ENCODE results near the gene ZNF385C. TPM values are rescaled to one million over a fixed set of nuclear protein-coding genes. Genes with fewer than 3 reads are reported as not detected.
"Not testable (repeated sequence)": the region's sequence is repeated elsewhere in the genome, so short reads cannot be mapped to it uniquely, and the experiment has no call there.

The ZNF385C gene
- total RNA-seq, 2 donors from 2014 or later: 0.13 to 0.27 TPM

DNA sequence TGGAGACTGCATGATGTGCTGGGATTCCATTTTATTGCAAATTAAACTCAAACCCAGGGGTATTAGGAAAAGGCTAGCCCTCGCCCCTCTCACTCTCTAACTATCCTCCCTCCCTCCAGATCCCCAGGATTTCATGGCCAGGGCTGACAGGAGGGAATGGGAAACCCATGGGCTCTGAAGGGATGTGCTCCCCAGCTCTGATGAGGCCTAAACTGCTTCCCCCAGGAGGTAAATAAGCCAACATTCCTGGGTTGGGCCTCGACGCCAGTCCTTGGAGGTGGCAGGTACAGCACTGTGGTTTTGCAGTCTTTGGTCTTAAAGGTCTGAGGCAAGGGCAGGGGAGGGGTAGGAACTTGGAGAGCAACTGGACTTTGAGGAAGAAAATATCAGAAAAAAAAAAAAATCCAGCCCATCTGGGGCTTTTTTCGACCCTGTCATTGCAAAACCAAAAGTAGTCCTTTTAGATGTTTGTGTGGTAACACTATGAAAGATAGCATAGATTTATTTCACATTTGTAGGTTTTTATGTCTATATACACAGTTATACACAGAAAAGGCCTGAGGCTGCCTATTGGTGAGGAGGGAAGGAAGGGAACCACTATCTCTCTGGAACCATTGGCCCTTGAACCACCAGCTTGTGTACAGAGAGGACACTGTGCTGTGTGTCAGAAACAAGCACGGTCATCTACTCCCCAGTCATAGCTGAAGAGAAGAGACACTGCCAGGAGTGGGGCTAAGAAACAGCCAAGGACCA lies 59.9 kb downstream of the ZNF385C start:
- ATAC-seq: no peak
- intact Hi-C loops (cut with DNase I): no loop called here
- no peak for DNase-seq

GRCh38 chr17:42034059-42034458 lies 64.2 kb downstream of the ZNF385C start:
- DNase-seq (no peak), ATAC-seq (no peak)
- intact Hi-C loops (cut with DNase I): no loop called here

- intact Hi-C loops (cut with DNase I): no loop called here
- DNase-seq: no peak
- peak; percentile 55 to 68 for ATAC-seq
Measured at GRCh38 chr17:42031584-42031983, 66.7 kb downstream of the ZNF385C start.

DNA sequence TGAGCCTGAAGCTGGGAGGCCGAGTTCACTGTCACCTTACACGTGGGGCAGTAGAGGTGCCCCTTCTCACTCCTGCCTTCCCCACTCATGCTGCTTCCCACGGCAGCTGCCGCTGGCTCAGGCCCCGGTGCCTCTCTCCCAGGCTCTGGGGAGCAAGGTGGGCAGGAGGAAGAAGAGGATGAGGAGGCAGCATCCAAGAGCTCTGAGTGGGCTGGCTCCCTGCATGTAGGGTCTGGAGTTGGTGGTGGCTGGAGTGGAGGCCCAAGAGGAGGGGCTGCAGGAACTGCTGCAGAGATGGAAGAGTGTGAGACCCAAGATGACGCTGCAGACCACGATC lies 69.5 kb downstream of the ZNF385C start:
- DNase-seq (no peak), ATAC-seq (no peak)
- intact Hi-C loops (cut with DNase I): loop anchor here (5.0 to 10.0 kb wide), 5 partner anchors 34 to 89 kb away; partner anchors contain the start of genes CNP (in 1 of the 2) and ZNF385C (in 1 of the 2)

DNA sequence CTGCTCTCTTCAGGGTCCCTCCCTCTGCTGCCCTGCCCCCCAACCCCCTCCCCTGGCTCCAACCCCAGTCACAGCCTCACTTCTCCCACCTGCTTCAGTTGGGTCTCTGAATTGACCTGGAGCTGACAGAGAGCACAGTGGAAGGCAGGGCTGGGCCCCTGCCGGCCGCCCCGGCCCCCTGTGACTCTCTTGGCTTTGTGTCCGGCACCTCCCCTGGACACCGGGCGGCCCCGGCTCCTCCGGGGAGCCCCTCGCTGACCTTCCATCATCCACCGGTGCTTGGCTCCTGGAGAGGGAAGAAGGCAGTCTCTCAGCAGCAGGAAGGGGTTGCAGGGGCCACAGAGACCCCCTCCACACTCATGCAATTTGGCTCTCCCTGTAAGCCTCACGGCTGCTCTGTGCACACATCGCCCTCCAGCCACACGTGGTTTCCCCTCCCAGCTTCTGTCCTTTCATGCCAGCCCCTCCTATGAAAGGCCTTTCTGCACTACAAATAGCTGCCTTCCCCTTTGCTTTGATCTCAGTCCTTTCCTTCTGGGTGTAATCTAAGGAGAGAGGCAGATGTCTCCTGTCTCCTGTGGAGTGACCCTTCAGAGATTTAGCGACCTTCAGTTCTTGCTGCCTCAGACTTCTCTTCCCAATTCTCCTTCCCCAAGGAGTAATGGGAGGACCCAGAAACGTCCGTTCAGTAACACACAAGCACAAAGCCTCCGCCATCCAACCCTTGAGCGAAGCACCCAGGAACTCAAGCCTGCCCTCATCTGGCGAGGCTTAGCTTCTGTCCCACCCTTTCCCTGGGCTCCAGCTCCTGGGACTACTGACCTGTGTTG lies 70.1 kb downstream of the ZNF385C start:
- DNase-seq (no peak), ATAC-seq (no peak)
- intact Hi-C loops (cut with DNase I): loop anchor here (5.0 to 10.0 kb wide), 5 partner anchors 34 to 89 kb away; partner anchors contain the start of genes CNP (in 1 of the 2) and ZNF385C (in 1 of the 2)

DNA sequence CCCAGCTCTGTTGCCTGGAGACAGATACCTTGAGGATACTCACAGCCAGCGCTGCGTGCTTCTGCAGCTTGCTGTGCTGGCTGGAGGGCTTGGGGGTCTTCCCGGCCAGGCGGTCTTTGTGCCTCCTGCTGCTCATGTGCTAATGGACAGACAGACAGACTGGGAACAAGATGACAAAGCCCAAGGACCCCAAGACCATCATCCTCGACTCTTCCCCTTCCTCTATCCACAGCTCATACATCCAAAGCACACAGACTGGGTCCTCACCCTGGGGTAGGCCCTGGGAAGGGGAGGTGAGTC lies 70.7 kb downstream of the ZNF385C start:
- DNase-seq (no peak), ATAC-seq (no peak)
- intact Hi-C loops (cut with DNase I): loop anchor here (5.0 to 10.0 kb wide), 5 partner anchors 35 to 90 kb away; partner anchors contain the start of genes CNP (in 1 of the 2) and ZNF385C (in 1 of the 2)

DNA sequence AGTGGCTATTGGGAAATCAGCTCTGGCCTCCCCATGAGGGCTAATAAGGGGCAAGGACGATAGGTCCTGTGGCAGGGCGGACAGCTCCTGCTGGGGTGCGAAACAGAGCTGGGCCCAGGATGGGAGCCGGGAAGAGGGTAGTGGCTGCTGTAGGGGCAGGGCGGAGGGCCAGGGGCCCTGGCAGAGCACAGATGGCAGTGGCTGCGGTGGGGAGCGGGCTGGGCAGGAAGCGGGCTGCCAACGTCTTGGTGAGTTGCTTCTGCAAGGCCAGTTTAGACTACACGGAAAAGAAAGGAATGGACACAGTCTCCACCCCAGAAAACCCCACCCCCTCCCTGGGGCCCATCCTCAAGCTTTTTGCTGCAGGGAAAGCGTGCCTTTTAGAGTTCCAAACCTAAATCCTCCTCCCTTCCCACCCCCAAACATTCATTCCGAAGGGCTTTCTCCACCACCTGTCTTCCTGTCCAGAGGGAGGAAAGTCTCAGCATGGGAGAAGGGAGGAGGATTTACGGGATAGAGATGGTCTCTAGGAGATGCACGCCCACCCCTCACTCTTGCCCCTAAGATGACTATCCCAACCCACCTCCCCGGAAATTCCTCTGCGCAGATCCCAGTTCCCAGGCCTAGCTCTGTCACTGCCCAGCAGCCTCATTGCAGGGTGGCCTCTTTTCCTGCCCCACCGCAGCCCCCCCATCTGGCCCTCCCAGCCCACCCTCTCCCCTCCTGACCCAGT lies 71.2 kb downstream of the ZNF385C start:
- intact Hi-C loops (cut with DNase I): loop anchor here (5.0 to 10.0 kb wide), 5 partner anchors 35 to 90 kb away; partner anchors contain the start of genes CNP (in 1 of the 2) and ZNF385C (in 1 of the 2)
- no peak for DNase-seq

GRCh38 chr17:42025936-42026335 lies 72.3 kb downstream of the ZNF385C start:
- DNase-seq (no peak), ATAC-seq (no peak)
- intact Hi-C loops (cut with DNase I): loop anchor here (1.0 to 10.0 kb wide), 6 partner anchors 36 to 91 kb away; partner anchors contain the start of genes CNP (in 1 of the 2) and ZNF385C (in 1 of the 2)

More for the DNA sequence above, 71.2 kb downstream of the ZNF385C start:
- ATAC-seq: no peak

DNA sequence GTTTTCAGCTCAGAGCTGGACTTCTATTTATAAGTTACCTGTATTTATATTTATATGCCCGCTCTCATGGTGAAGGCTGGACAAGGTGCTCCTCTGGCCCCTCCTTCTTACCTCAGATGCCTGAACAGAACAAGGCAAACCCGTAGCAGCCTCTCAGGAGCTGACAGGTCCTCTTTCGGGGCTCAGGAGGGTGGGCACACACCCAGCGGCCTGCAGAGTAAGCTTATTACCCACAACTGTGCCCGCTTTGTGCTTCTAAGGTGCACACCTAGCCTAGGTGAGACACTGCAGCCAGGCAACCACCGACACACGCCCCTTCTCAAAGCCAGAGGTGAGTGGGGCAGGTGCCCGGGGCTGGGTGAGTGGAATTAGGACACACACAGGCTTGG lies 73.1 kb downstream of the ZNF385C start:
- ATAC-seq (no peak), DNase-seq (no peak)
- intact Hi-C loops (cut with DNase I): loop anchor here (1.0 to 10.0 kb wide), 6 partner anchors 37 to 92 kb away; partner anchors contain the start of genes CNP (in 1 of the 2) and ZNF385C (in 1 of the 2)

DNA sequence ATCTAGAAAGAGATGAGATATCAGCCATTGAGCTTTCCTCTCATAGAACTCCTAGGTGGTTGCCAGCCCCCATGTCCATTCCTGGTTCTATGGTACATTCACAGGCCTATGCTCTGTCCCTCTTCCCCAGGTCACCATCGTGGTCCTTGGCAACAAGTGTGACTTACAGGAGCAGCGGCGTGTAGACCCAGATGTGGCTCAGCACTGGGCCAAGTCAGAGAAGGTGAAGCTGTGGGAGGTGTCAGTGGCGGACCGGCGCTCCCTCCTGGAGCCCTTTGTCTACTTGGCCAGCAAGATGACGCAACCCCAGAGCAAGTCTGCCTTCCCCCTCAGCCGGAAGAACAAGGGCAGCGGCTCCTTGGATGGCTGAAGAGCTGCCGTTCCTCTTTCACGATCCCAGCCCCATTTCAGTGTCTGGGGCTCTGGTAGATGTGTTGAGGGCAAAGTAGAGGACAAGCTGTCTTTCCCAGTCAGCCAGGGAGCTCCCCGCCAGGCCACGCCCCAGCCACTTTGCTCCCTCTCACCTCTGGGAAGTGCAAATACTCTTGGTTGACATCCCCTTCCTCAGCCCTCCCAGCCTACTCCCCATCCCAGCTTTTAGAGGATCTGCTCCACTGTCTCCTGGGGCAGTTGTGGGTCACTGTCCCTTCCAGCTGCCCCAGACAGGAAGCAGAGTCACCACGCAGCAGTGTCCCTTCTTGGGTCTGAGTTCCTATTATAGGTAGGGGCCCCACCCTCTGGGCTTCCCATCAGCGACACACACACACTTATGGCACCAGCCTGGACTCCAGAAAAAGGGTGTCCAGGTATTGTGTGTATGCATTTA lies 74.5 kb downstream of the ZNF385C start:
- intact Hi-C loops (cut with DNase I): loop anchor here in 1 of 2 donors (10.0 kb wide), 1 partner anchor 59 kb away; the partner anchor contains the start of gene CNP
- peak in 1 of 2 donors; percentile 2 for ATAC-seq
- DNase-seq: peak; percentile 48

- intact Hi-C loops (cut with DNase I): loop anchor here in 1 of 2 donors (10.0 kb wide), 1 partner anchor 56 kb away; the partner anchor contains the start of gene CNP
- not testable (repeated sequence) for DNase-seq, ATAC-seq
Measured at GRCh38 chr17:42020845-42021244, 77.4 kb downstream of the ZNF385C start.

GRCh38 chr17:42019509-42020404 lies 78.5 kb downstream of the ZNF385C start, which contains the start of gene NKIRAS2:
Gene NKIRAS2 (plus strand): TSS chr17:42020090. CDS start chr17:42021578, 1,488 bp downstream.
- ATAC-seq (peak; percentile 78 to 80), DNase-seq (peak; percentile 96)
- intact Hi-C loops (cut with DNase I): loop anchor here (5.0 to 10.0 kb wide), 2 partner anchors 52 to 55 kb away; partner anchors contain the start of gene CNP (in 2 of the 2)

- ATAC-seq: no peak
- intact Hi-C loops (cut with DNase I): loop anchor here in 1 of 2 donors (5.0 kb wide), 1 partner anchor 52 kb away; the partner anchor contains the start of gene CNP
Measured at GRCh38 chr17:42018988-42019387, 79.3 kb downstream of the ZNF385C start.

GRCh38 chr17:42018339-42018738 lies 79.9 kb downstream of the ZNF385C start:
- ATAC-seq (no peak), DNase-seq (no peak)
- intact Hi-C loops (cut with DNase I): loop anchor here in 1 of 2 donors (5.0 kb wide), 1 partner anchor 51 kb away; the partner anchor contains the start of gene CNP

More at GRCh38 chr17:42018988-42019387, 79.3 kb downstream of the ZNF385C start:
- no peak for DNase-seq

GRCh38 chr17:42017866-42018200 lies 80.4 kb downstream of the ZNF385C start:
- DNase-seq (no peak), ATAC-seq (no peak)
- intact Hi-C loops (cut with DNase I): loop anchor here in 1 of 2 donors (5.0 kb wide), 1 partner anchor 51 kb away; the partner anchor contains the start of gene CNP

Measured in left cardiac atrium (tissue), 4 donors.